GM18526 (cell line): ENCODE data around the gene PAX2.

ENCODE experiments used
- POLR2A ChIP-seq: IDR thresholded peaks from 3 replicates; pipeline ENCODE4 v1.6.1; 2011; ENCODE audit not compliant: insufficient read length; ENCODE audit errors: extremely low read depth

PAX2 gene

GRCh38 chr10:100824886-100825285 is 79.5 kb downstream of the PAX2 start:
- TF ChIP-seq POLR2A: no peak

DNA sequence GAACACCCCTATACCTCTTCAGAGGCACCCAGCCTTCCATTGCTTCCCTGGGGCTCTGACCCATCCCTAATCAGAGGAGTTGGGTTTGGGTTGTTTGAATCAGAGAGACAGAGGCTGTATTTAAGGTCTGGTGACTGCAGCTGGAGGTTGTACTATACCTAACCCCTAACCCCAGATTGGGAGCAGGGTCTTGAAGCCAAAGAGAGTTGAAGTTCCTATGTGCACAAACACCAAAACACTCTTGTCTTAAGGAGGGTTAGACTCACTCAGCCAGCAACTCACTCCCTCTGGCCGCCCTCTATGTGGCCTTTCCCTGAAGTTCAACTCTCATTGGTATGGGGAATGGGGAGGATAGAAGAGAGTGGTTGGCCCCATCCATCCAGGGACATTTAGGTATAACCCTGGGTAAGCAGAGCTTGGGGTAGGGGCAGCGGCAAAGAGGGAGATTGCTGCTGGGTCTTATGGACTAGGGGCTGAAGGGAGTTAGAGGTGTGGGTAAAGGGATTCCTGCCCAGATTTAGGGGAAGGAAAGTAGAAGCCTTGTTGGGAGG is 80.0 kb downstream of the PAX2 start:
- no peak for TF ChIP-seq POLR2A

- TF ChIP-seq POLR2A: no peak
These were observed 80.8 kb downstream of the PAX2 start for GRCh38 chr10:100826031-100826651.

DNA sequence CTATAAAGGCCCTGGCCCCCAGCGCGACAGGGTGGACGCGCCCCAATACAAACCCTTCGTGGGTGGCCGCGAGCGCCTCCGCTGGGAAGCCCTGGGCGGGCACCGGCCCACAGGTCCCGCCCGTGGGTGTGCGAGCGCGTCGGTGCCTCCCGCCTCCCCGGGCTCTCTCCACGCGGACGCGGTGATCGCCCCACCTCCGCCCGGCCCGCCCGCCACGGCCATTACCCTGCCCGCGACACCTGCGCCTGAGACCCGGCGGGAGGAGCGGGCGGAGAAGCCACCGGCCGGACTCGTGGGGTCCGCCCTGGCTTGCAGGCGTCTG is 81.2 kb downstream of the PAX2 start:
- no peak for TF ChIP-seq POLR2A

GRCh38 chr10:100826983-100827818 is 81.8 kb downstream of the PAX2 start:
- TF ChIP-seq POLR2A: no peak

- TF ChIP-seq POLR2A: no peak
These were observed 82.7 kb downstream of the PAX2 start for GRCh38 chr10:100827819-100828737.

- TF ChIP-seq POLR2A: no peak
These were observed 83.3 kb downstream of the PAX2 start for GRCh38 chr10:100828738-100829096.

DNA sequence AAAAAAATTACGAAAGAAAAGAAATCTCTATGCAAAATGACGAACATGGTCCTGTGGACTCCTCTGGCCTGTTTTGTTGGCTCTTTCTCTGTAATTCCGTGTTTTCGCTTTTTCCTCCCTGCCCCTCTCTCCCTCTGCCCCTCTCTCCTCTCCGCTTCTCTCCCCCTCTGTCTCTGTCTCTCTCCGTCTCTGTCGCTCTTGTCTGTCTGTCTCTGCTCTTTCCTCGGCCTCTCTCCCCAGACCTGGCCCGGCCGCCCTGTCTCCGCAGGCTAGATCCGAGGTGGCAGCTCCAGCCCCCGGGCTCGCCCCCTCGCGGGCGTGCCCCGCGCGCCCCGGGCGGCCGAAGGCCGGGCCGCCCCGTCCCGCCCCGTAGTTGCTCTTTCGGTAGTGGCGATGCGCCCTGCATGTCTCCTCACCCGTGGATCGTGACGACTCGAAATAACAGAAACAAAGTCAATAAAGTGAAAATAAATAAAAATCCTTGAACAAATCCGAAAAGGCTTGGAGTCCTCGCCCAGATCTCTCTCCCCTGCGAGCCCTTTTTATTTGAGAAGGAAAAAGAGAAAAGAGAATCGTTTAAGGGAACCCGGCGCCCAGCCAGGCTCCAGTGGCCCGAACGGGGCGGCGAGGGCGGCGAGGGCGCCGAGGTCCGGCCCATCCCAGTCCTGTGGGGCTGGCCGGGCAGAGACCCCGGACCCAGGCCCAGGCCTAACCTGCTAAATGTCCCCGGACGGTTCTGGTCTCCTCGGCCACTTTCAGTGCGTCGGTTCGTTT is 83.9 kb downstream of the PAX2 start:
- TF ChIP-seq POLR2A: no peak

GRCh38 chr10:100829933-100830727 is 84.7 kb downstream of the PAX2 start:
- TF ChIP-seq POLR2A: no peak

DNA sequence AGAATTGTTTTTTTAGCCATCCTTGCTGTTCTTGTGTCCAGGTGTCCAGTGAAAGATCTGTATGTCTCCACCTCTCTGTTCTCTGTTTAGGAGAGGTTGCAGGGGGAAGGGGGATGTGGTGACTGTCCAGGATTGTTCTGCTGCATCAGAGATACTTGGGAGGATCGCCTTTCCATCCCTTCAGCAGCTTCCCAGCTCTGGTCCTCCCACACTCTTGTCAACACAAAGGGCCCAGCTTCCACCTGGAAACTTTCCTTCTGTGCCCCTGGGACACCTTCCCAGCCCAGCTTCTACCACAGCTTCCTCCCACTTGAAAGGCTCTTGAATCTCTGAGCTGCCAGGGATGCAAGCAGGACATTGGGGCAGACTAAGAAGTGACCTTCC is 85.3 kb downstream of the PAX2 start:
- no peak for TF ChIP-seq POLR2A

DNA sequence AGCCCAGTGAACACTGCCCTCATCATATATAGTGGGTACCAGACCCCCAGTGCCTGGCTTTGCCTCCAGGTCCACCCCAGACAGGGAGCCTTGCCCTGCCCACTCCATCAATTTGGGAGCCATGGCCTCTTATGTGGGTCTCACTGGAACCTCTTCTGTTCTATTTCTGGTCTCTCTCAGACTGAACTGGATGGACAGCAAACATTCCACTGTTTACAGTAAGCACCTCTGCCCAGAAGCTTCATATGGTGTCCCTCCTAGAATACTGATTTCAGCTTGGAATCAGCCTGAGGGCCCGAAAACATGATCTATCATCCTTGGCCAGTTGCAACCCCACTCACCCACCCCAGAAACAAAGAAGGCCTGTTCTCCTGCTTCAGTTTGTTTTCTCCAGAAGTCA is 86.4 kb downstream of the PAX2 start:
- no peak for TF ChIP-seq POLR2A

GRCh38 chr10:100835810-100836209 is 90.4 kb downstream of the PAX2 start:
- no peak for TF ChIP-seq POLR2A

DNA sequence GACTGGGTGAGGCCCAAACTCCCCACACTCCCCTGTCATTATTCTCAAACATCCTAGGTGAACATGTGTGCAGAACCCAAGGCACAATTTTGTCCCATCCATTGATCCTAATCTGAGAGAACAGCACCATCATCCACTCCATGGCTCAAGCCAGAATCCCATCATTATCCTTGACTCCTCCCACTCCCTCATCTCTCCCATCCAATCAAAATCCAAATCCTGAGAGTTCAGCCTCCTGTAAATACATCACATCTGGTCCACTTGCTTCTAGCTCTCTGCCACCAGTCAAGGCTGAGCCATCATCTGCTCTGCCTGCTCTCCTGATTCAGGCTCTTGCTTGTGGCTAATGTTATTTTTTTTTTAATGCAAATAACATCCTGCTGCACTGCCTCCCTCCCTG is 91.5 kb downstream of the PAX2 start:
- TF ChIP-seq POLR2A: no peak

DNA sequence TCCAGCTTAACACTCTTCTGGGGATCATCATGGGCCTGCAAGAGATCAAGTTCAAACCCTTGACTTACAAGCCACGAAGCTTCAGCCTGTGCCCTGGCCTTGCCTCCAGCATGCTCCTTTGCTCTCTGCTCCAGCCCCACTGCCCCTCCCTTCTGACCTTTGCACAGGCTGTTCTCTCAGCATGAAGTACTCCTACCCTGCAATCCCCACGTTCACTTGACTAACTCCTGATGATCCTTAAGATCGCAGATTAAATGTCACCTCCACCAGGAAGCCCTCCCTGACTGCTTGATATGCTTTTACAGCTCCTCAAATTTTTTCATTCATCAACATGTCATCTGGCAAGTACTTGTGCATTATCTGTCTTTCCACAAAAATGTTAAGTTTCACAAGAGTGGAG is 91.9 kb downstream of the PAX2 start:
- TF ChIP-seq POLR2A: no peak
